Gastroesophageal sphincter (tissue), 4 donors: ENCODE data around the gene EIF3F. TPM values are rescaled to one million over a fixed set of nuclear protein-coding genes. Genes with fewer than 3 reads are reported as not detected.

Source experiments
- ATAC-seq: fragments of 150-250 bp; one replicate; pipeline ENCODE4 v1.9.1; 2016; ENCODE audit warnings: mild to moderate bottlenecking, moderate library complexity
- H3K27ac ChIP-seq, 4 donors: fragments of 200-600 bp; sonication (generic) in 3 of 4; 1 replicate in 3 of 4; 2 replicates in 1 of 4; pipeline ENCODE4 v1.5.1; 2016 to 2019
- H3K27me3 ChIP-seq: fragments of 200-600 bp; sonication (generic); one replicate; pipeline ENCODE4 v1.5.1; 2019
- H3K36me3 ChIP-seq, 2 donors: fragments of 200-600 bp; sonication (generic); one replicate each; pipeline ENCODE4 v1.5.1; 2019; ENCODE audit warnings: control low read depth in 1 of 2
- H3K4me1 ChIP-seq, 3 donors: fragments of 200-600 bp; sonication (generic); 1 replicate in 2 of 3; 2 replicates in 1 of 3; pipeline ENCODE4 v1.5.1; 2016 to 2019; ENCODE audit warnings: control low read depth in 2 of 3
- H3K4me3 ChIP-seq, 2 donors: fragments of 200-600 bp; sonication (generic); one replicate each; pipeline ENCODE4 v1.5.1; 2019; ENCODE audit warnings: mild to moderate bottlenecking in 1 of 2, moderate library complexity in 1 of 2
- H3K9me3 ChIP-seq, 3 donors: fragments of 200-600 bp; sonication (generic); one replicate each; pipeline ENCODE4 v1.5.1; 2017 to 2019; ENCODE audit warnings: control low read depth in 2 of 3
- CTCF ChIP-seq, 4 experiments: fragments of 200-600 bp in 2 of 4; fragments of 450-650 bp in 2 of 4; sonication (generic) in 1 of 4; IDR thresholded peaks; one replicate each; pipeline ENCODE4 v1.5.1; 2017 to 2019; ENCODE audit warnings: antibody characterized with exemption in 4 of 4, mild to moderate bottlenecking in 2 of 4, moderate library complexity in 2 of 4
- EP300 ChIP-seq: sonication (generic); formaldehyde crosslinking; IDR thresholded peaks from one replicate; pipeline ENCODE4 v1.6.1; 2017; ENCODE audit warnings: antibody characterized with exemption, mild to moderate bottlenecking
- POLR2A ChIP-seq, 2 donors: fragments of 450-650 bp; IDR thresholded peaks; one replicate each; pipeline ENCODE4 v1.6.1; 2017; ENCODE audit warnings: antibody characterized with exemption in 2 of 2, mild to moderate bottlenecking in 2 of 2, moderate library complexity in 1 of 2
- POLR2AphosphoS5 ChIP-seq: sonication (generic); formaldehyde crosslinking; IDR thresholded peaks from one replicate; pipeline ENCODE4 v1.6.1; 2017; ENCODE audit warnings: antibody characterized with exemption
- WGBS, 2 donors: methylation state at CpG; one replicate each; pipeline ENCODE4 v1.1.5; 2018; ENCODE audit warnings: low coverage in 1 of 2; 5-methylcytosine and 5-hydroxymethylcytosine counted together
- total RNA-seq, 4 donors: library from RNA; depleted of rRNA; stranded (reverse); fragments of >200 nt; gene quantifications; one replicate each; pipeline ENCODE4 v1.1.0, GENCODE V29; 2016

The EIF3F gene
- total RNA-seq, 4 donors from 2014 or later = 204 to 356 (median 235) TPM

GRCh38 chr11:8018484-8019313 is 31.6 kb downstream of the EIF3F start:
- ATAC-seq = peak; percentile 85
- Histone ChIP-seq H3K27me3 (peaks cover 14% of the 10 kb centered on the region), H3K4me3 (peak overlapping the region; percentile 61 to 85), H3K4me1 (peaks cover 0 to 31% (median 4%) of the 10 kb centered on the region in 3 donors), H3K27ac (peak overlapping the region; percentile 36 to 95 (median 90)), H3K36me3 (no peaks in the 10 kb centered on the region), H3K9me3 (no peaks in the 10 kb centered on the region)
- WGBS, 2 donors = 4 to 8% methylated on average over 5 to 8 of the region's 62 CpGs
- no peak for TF ChIP-seq POLR2A (IDR thresholded peaks at IDR 0.05)
- TF ChIP-seq CTCF (IDR thresholded peaks at IDR 0.05) = no peak
- no peak for TF ChIP-seq EP300
- TF ChIP-seq POLR2AphosphoS5 = no peak

DNA sequence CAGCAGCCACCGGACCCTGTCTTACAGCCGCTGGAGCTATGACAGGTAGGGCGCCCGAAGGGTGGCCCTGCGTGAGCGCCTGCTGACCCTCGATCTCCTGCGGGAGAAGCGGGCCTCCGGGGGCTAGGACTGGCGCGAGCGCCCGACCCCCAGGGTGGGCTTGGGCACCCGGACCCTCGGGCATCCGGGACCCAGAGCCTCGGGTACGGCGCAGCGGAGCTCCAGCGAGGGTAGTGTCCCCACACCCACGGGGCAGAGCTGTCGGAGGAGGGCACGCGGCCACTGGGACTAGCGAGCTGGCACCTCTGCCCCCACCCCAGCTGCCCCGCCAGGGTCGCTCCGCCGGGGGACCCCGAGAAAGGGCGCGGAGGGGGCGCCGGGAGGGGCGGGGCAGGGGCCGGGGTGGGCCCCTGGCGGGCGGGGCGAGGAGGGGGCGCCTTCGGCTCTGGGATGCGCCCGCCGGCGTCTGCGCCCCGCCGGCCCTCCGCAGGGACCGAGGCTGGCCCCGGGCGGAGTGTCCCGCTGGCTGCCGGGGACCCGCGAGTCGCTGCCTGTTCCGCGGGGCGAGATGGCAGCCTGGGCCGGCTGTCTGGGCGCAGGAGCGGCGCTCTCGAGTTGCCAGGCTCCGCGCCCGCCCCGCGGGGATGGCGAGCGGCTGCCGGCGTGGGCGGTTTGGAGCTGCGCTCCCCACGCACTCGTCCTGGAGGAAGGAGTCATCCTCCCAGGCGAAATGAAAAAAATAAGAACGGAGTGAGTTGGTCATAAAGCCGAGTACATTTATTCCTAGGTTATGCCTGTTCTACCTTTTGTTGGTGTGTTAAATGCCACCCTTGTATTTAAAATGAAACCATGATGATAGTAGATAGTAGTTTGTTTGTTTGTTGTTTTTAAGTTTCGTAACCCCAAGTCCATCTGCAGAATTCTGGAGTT is 32.4 kb downstream of the EIF3F start:
- H3K27ac ChIP-seq = peak overlapping the region; percentile 36 to 95 (median 90)
- WGBS, 2 donors = 0 to 2% methylated on average over 4 to 7 of the region's 84 CpGs
- ATAC-seq = peak; percentile 35

DNA sequence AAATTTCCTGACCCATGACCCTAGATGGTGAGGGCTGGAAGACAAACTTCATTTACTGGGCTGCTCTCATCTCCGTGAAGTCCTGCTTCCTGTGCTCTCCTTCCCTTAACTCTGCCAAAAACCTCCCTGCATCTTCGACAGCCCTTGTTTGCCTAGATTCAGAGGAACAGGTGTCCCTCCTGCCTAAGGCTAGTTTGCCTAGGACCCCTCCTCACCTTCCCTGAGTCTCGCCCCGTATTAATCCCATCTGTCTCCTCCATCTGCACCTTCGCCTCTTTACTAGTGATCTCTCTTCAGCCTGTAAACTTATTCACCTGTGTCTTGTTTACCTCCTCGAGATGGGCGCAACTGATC is 33.1 kb downstream of the EIF3F start:
- peak overlapping the region in 2 of 4 donors; percentile 93 to 95 for H3K27ac ChIP-seq
- TF ChIP-seq CTCF (IDR thresholded peaks at IDR 0.05) (no peak), POLR2A (IDR thresholded peaks at IDR 0.05) (no peak), POLR2AphosphoS5 (no peak), EP300 (no peak)
- no peaks in the 10 kb centered on the region for H3K9me3 ChIP-seq
- ATAC-seq = no peak
- H3K27me3 ChIP-seq = peaks cover 14% of the 10 kb centered on the region
- 56 to 71% methylated on average over 6 to 7 of the region's 7 CpGs for WGBS, 2 donors
- no peaks in the 10 kb centered on the region for H3K36me3 ChIP-seq
- peaks cover 0 to 31% (median 4%) of the 10 kb centered on the region in 3 donors for H3K4me1 ChIP-seq
- H3K4me3 ChIP-seq = peak overlapping the region; percentile 61 to 85

More for the DNA sequence above, 32.4 kb downstream of the EIF3F start:
- Histone ChIP-seq H3K4me1 (peaks cover 0 to 31% (median 4%) of the 10 kb centered on the region in 3 donors), H3K9me3 (no peaks in the 10 kb centered on the region), H3K27me3 (peaks cover 14% of the 10 kb centered on the region), H3K36me3 (no peaks in the 10 kb centered on the region), H3K4me3 (peak overlapping the region; percentile 61 to 85)
- TF ChIP-seq POLR2AphosphoS5 = no peak
- no peak for TF ChIP-seq POLR2A (IDR thresholded peaks at IDR 0.05)
- no peak for TF ChIP-seq EP300
- no peak for TF ChIP-seq CTCF (IDR thresholded peaks at IDR 0.05)

GRCh38 chr11:8021920-8022319 is 34.8 kb downstream of the EIF3F start:
- H3K27ac ChIP-seq = no peak overlapping the region
- no peak for TF ChIP-seq CTCF (IDR thresholded peaks at IDR 0.05)
- TF ChIP-seq POLR2AphosphoS5 = no peak
- no peak for TF ChIP-seq POLR2A (IDR thresholded peaks at IDR 0.05)
- TF ChIP-seq EP300 = no peak
- ATAC-seq = no peak
- H3K4me3 ChIP-seq = no peak overlapping the region
- peaks cover 0 to 31% (median 4%) of the 10 kb centered on the region in 3 donors for H3K4me1 ChIP-seq
- WGBS, 2 donors = 75 to 88% methylated on average over 1 of the region's 1 CpG
- no peaks in the 10 kb centered on the region for H3K36me3 ChIP-seq
- no peaks in the 10 kb centered on the region for H3K9me3 ChIP-seq
- H3K27me3 ChIP-seq = peaks cover 14% of the 10 kb centered on the region
